RWPE1 (cell line): ENCODE measurements around the gene ATOX1.
"Not testable (repeated sequence)": the region's sequence is repeated elsewhere in the genome, so short reads cannot be mapped to it uniquely, and the experiment has no call there.

ENCODE experiments used
- CTCF ChIA-PET: fragments of 350-600 bp; sonication (Branson Sonifier 250); formaldehyde crosslinking; extraction: SDS; loops from one replicate; lab custom pipeline; 2021; lab: Yijun Ruan, JAX
- POLR2A ChIA-PET: fragments of 400-600 bp; formaldehyde crosslinking; extraction: SDS; loops from one replicate; lab custom pipeline; 2020; ENCODE audit warnings: antibody characterized with exemption; ENCODE audit not compliant: low non-redundant PET; lab: Yijun Ruan, JAX
- DNase-seq: peaks from one replicate; pipeline ENCODE4 v3.0.0; 2012; ENCODE audit warnings: low spot score
- H3K27ac ChIP-seq: fragments of 450-650 bp; 2 replicates; pipeline ENCODE4 v1.5.1; 2017
- TF ChIP-seq, protein P1 (sequence below): fragments of 450-650 bp; conservative IDR thresholded peaks from 2 replicates; pipeline ENCODE4 v1.5.1; 2017; ENCODE audit warnings: low read depth, mild to moderate bottlenecking

Gene ATOX1

DNA sequence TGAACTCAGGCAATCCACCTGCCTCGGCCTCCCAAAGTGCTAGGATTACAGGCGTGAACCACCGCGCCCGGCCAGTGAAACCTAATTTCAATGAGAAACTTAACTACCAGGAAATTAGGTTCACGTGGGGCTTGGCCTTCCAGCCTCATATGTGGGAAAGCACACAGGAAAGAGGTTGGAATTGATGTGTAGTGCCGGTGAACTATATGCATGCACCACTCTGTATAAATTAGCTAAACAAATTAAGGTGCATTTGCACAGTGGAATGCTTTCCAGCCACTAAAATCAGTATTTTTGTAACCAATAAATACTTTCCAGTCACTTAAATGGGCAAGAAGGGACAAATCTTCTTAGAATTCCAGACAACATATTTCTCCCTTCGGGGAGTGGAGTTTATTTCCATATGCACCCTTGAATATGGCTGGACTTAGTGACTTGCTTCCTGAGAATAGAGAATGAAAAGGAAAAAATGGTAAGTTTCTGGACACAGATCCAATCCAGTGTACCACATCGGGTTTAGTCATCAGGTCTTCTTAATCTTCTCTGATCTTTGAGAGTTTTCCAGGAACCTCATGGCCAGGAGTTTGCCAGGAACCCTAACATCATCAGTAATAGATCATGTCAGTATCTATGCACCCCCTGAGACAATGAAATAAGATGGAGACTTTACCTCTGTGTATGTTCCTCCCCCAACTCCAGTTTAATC lies 24.9 kb downstream of the ATOX1 start:
- DNase-seq = no peak
- POLR2A ChIA-PET = no interaction called here
- no peak overlapping the region for H3K27ac ChIP-seq
- TF ChIP-seq, protein P1, sequence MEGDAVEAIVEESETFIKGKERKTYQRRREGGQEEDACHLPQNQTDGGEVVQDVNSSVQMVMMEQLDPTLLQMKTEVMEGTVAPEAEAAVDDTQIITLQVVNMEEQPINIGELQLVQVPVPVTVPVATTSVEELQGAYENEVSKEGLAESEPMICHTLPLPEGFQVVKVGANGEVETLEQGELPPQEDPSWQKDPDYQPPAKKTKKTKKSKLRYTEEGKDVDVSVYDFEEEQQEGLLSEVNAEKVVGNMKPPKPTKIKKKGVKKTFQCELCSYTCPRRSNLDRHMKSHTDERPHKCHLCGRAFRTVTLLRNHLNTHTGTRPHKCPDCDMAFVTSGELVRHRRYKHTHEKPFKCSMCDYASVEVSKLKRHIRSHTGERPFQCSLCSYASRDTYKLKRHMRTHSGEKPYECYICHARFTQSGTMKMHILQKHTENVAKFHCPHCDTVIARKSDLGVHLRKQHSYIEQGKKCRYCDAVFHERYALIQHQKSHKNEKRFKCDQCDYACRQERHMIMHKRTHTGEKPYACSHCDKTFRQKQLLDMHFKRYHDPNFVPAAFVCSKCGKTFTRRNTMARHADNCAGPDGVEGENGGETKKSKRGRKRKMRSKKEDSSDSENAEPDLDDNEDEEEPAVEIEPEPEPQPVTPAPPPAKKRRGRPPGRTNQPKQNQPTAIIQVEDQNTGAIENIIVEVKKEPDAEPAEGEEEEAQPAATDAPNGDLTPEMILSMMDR = no peak
- CTCF ChIA-PET = no interaction called here

DNA sequence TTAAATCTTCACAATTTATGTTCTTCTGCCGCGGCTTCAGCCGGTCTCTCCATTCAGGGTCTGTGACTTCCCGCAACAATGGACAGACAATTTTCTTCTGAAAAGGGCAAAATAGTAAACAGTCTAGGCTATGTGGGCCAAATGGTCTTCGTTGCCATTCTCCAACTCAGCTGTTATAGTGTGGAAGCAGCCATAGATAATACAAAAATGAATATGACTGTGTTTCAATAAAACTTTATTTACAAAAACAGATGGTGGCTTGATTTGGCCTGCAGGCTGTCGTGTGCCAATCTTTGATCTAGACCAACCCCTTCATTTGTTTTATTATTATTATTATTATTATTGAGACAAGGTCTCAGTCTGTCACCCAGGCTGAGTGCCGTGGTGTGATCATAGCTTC lies 28.1 kb downstream of the ATOX1 start:
- no peak for DNase-seq
- CTCF ChIA-PET = no interaction called here
- TF ChIP-seq, protein P1 = no peak
- H3K27ac ChIP-seq = no peak overlapping the region
- POLR2A ChIA-PET = no interaction called here

DNA sequence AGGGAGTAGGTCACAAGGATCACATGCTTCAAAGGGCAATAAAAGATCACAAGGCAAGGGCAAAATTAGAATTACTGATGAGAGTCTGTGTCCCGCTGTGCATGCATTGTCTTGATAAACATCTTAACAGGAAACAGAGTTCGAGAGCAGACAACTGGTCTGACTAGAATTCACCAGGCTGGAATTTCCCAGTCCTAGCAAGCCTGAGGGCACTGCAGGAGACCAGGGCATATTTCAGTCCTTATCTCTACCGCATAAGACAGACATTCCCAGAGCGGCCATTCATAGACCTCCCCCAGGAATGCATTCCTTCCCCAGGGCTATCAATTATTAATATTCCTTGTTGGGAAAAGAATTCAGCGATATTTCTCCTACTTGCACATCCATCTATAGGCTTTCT lies 28.8 kb downstream of the ATOX1 start:
- POLR2A ChIA-PET, DNase-seq, H3K27ac ChIP-seq: not testable (repeated sequence)
- CTCF ChIA-PET = interaction anchor here (1.2 kb wide), 1 partner anchor 71 kb away, joined by 3 read pairs; no protein-coding TSS in a partner anchor

DNA sequence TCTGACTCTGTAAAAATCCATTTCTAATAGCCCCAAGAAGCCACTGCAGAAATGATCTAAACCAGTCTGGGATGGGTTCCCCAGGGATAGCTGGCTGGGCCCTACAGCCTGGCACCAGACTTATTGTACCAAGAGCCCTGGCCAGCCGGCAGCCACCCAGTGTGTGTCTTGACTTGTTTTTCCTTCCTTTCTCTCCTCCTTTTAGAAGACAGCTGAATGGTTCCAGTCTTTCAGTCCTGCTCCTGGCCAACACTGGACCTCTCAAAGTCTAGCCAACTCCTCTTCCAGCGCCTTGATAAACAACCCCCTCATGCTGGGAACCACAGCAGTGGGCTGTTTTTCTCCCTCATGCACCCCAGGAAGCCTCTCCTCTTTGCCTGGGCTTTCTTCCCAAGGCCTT lies 34.1 kb downstream of the ATOX1 start:
- TF ChIP-seq, protein P1 = no peak
- no peak for DNase-seq
- ChIA-PET POLR2A (no interaction called here), CTCF (no interaction called here)
- no peak overlapping the region for H3K27ac ChIP-seq

DNA sequence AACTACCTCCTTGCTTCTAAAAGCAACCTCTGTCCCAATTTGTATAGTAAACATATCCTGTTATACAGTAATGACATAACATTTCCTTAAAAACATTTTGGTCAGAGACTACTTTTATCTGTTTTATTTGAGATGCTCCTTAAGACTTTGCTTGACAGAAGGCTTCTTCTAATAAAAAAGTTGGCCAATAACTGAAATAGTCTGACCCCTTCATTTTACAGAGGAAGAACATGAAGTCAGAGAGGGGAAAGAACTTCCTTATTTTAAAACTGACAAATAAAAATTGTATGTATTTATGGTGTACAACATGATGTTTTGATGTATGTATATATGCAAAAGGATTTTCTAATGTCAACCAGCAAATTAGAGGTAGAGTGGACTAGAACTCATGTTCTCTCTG lies 35.9 kb downstream of the ATOX1 start:
- POLR2A ChIA-PET = no interaction called here
- no peak for DNase-seq
- TF ChIP-seq, protein P1 = no peak
- CTCF ChIA-PET = no interaction called here
- H3K27ac ChIP-seq = no peak overlapping the region

DNA sequence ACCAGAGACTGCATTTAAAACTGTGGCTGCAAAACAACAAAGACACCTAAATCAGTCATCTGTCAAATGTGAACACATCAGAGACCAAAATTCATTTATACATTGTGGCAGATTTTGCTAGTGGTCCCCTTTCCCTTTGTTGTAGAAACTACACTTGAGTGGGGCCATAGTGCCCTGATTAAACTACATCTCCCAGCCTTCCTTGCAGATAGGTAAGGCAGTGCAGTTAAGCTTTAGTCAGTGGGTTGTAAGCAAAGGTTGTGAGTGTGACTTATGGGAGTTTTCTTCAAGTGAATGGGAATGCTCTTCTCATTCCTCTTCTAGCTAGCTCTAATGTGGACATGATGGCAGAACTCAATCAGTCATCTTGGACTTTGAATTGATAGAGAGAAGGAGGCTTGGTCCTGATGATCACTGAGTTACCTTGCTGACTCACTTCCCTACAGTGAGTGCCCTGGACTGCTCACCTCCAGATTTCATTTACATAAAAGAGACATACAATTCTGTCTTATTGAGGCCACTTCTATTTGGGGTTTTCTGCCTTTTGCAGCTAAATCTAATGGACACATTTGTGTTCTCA lies 36.5 kb downstream of the ATOX1 start:
- TF ChIP-seq, protein P1 = no peak
- DNase-seq = no peak
- POLR2A ChIA-PET = no interaction called here
- CTCF ChIA-PET = interaction anchor here (0.6 to 1.3 kb wide), 3 partner anchors 19 to 84 kb away, joined by 3 to 5 read pairs (median 3); no protein-coding TSS in a partner anchor
- no peak overlapping the region for H3K27ac ChIP-seq

DNA sequence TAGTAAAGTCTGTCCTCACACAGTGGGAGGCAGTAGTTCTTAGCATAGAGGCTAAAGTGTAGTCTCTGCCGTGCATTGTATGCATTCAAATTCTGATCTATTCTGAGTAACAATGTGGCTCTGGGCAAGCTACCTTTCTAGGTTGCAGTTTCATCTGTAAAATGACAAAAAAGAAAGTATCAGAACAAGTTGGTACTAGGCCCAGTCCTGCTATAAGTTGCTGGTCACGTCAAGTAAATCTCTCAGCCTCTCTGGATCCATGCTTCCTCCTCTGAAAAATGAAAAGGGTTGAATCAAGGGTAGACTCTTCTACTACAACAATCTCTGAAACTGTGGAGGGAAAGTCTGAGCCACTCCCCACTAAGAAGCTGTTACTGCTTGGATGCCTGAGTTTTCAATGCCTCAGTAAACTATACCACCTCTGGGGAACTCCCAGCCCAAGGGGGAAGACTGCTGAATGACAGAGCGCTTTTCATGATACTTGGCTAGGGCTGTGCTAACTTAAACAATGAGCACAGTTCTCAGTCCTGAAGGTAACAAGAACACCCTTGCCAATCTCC lies 37.3 kb downstream of the ATOX1 start:
- ChIA-PET CTCF (interaction anchor here (0.5 to 1.7 kb wide), 5 partner anchors 12 to 83 kb away, joined by 3 to 6 read pairs (median 5); no protein-coding TSS in a partner anchor), POLR2A (no interaction called here)
- TF ChIP-seq, protein P1 = no peak
- no peak overlapping the region for H3K27ac ChIP-seq
- no peak for DNase-seq
